ENCODE data around the gene SH3BGRL3.

The SH3BGRL3 gene

GRCh38 chr1:26252718-26253117, 27.2 kb upstream of the SH3BGRL3 start:
- no peak overlapping the region for H3K27ac ChIP-seq (ENCODE audit: low read depth, low read length)
- H3K4me2 ChIP-seq (ENCODE audit: low read length) = no peak overlapping the region
- H3K79me2 ChIP-seq (ENCODE audit: control insufficient read depth, low read length) = peaks cover 54% of the 10 kb centered on the region
- H3K9me3 ChIP-seq (ENCODE audit: control insufficient read depth, insufficient read depth, low read length) = no peaks in the 10 kb centered on the region
- H3K9me2 ChIP-seq (replicated peaks; ENCODE audit: control insufficient read depth, low read length) = no peaks in the 10 kb centered on the region
- H3K36me3 ChIP-seq (ENCODE audit: control insufficient read depth, low read length) = peaks cover 67% of the 10 kb centered on the region
- H3K27me3 ChIP-seq (ENCODE audit: control insufficient read depth, low read length) = no peaks in the 10 kb centered on the region
- no peak overlapping the region for H3K4me3 ChIP-seq (ENCODE audit: low read length)
- TF ChIP-seq CTCF (IDR thresholded peaks at IDR 0.05; ENCODE audit: low read depth, low read length, poor library complexity, severe bottlenecking) (no peak), EZH2phosphoT487 (IDR thresholded peaks at IDR 0.05; ENCODE audit: borderline replicate concordance, low read length) (no peak)
- no peaks in the 10 kb centered on the region for H4K20me1 ChIP-seq (ENCODE audit: control insufficient read depth, insufficient read depth, low read depth, low read length)
- H3K4me1 ChIP-seq (ENCODE audit: control insufficient read depth, low read length) = peaks cover 18% of the 10 kb centered on the region
- no peaks in the 10 kb centered on the region for H3F3A ChIP-seq (ENCODE audit: control insufficient read depth, insufficient read depth)

GRCh38 chr1:26254404-26254803, 25.5 kb upstream of the SH3BGRL3 start:
- Histone ChIP-seq H3K9me2 (replicated peaks; ENCODE audit: control insufficient read depth, low read length) (no peaks in the 10 kb centered on the region), H3K4me2 (ENCODE audit: low read length) (no peak overlapping the region), H3K79me2 (ENCODE audit: control insufficient read depth, low read length) (peaks cover 58% of the 10 kb centered on the region), H3K36me3 (ENCODE audit: control insufficient read depth, low read length) (peaks cover 77% of the 10 kb centered on the region), H3K27me3 (ENCODE audit: control insufficient read depth, low read length) (no peaks in the 10 kb centered on the region), H3K4me1 (ENCODE audit: control insufficient read depth, low read length) (peaks cover 35% of the 10 kb centered on the region), H3F3A (ENCODE audit: control insufficient read depth, insufficient read depth) (no peaks in the 10 kb centered on the region), H3K4me3 (ENCODE audit: low read length) (no peak overlapping the region), H4K20me1 (ENCODE audit: control insufficient read depth, insufficient read depth, low read depth, low read length) (no peaks in the 10 kb centered on the region), H3K9me3 (ENCODE audit: control insufficient read depth, insufficient read depth, low read length) (no peaks in the 10 kb centered on the region), H3K27ac (ENCODE audit: low read depth, low read length) (no peak overlapping the region)
- no peak for TF ChIP-seq EZH2phosphoT487 (IDR thresholded peaks at IDR 0.05; ENCODE audit: borderline replicate concordance, low read length)
- TF ChIP-seq CTCF (IDR thresholded peaks at IDR 0.05; ENCODE audit: low read depth, low read length, poor library complexity, severe bottlenecking) = no peak

GRCh38 chr1:26257222-26257621, 22.7 kb upstream of the SH3BGRL3 start:
- Histone ChIP-seq H3K27me3 (ENCODE audit: control insufficient read depth, low read length) (no peaks in the 10 kb centered on the region), H3F3A (ENCODE audit: control insufficient read depth, insufficient read depth) (no peaks in the 10 kb centered on the region), H3K4me2 (ENCODE audit: low read length) (no peak overlapping the region), H3K9me2 (replicated peaks; ENCODE audit: control insufficient read depth, low read length) (no peaks in the 10 kb centered on the region), H3K9me3 (ENCODE audit: control insufficient read depth, insufficient read depth, low read length) (no peaks in the 10 kb centered on the region), H3K4me3 (ENCODE audit: low read length) (no peak overlapping the region), H4K20me1 (ENCODE audit: control insufficient read depth, insufficient read depth, low read depth, low read length) (no peaks in the 10 kb centered on the region), H3K79me2 (ENCODE audit: control insufficient read depth, low read length) (peaks cover 40% of the 10 kb centered on the region), H3K4me1 (ENCODE audit: control insufficient read depth, low read length) (peaks cover 36% of the 10 kb centered on the region), H3K36me3 (ENCODE audit: control insufficient read depth, low read length) (peaks cover 82% of the 10 kb centered on the region), H3K27ac (ENCODE audit: low read depth, low read length) (no peak overlapping the region)
- no peak for TF ChIP-seq CTCF (IDR thresholded peaks at IDR 0.05; ENCODE audit: low read depth, low read length, poor library complexity, severe bottlenecking)
- no peak for TF ChIP-seq EZH2phosphoT487 (IDR thresholded peaks at IDR 0.05; ENCODE audit: borderline replicate concordance, low read length)

GRCh38 chr1:26259005-26259404, 20.9 kb upstream of the SH3BGRL3 start:
- no peak overlapping the region for H3K27ac ChIP-seq (ENCODE audit: low read depth, low read length)
- H3F3A ChIP-seq (ENCODE audit: control insufficient read depth, insufficient read depth) = no peaks in the 10 kb centered on the region
- H3K4me3 ChIP-seq (ENCODE audit: low read length) = no peak overlapping the region
- no peaks in the 10 kb centered on the region for H3K9me2 ChIP-seq (replicated peaks; ENCODE audit: control insufficient read depth, low read length)
- TF ChIP-seq CTCF (IDR thresholded peaks at IDR 0.05; ENCODE audit: low read depth, low read length, poor library complexity, severe bottlenecking) = no peak
- no peak for TF ChIP-seq EZH2phosphoT487 (IDR thresholded peaks at IDR 0.05; ENCODE audit: borderline replicate concordance, low read length)
- H3K36me3 ChIP-seq (ENCODE audit: control insufficient read depth, low read length) = peaks cover 87% of the 10 kb centered on the region
- no peaks in the 10 kb centered on the region for H3K9me3 ChIP-seq (ENCODE audit: control insufficient read depth, insufficient read depth, low read length)
- H3K4me1 ChIP-seq (ENCODE audit: control insufficient read depth, low read length) = peaks cover 35% of the 10 kb centered on the region
- no peaks in the 10 kb centered on the region for H3K27me3 ChIP-seq (ENCODE audit: control insufficient read depth, low read length)
- no peaks in the 10 kb centered on the region for H4K20me1 ChIP-seq (ENCODE audit: control insufficient read depth, insufficient read depth, low read depth, low read length)
- no peak overlapping the region for H3K4me2 ChIP-seq (ENCODE audit: low read length)
- H3K79me2 ChIP-seq (ENCODE audit: control insufficient read depth, low read length) = peaks cover 27% of the 10 kb centered on the region
